OCI-LY1 (cell line): ENCODE data around the gene FANCG.

Source experiments
- H2AFZ ChIP-seq: fragments of 200-600 bp; sonication (generic), shearing (Covaris generic); 2 replicates; pipeline ENCODE4 v1.6.0; 2014; ENCODE audit warnings: antibody characterized with exemption, mild to moderate bottlenecking, low read length
- H3F3A ChIP-seq: fragments of 200-600 bp; sonication (generic), shearing (Covaris generic); 2 replicates; pipeline ENCODE4 v1.6.0; 2014; ENCODE audit warnings: mild to moderate bottlenecking, antibody characterized with exemption, low read length, moderate library complexity; ENCODE audit not compliant: insufficient read depth
- H3K27ac ChIP-seq: fragments of 200-600 bp; sonication (generic); 2 replicates; pipeline ENCODE4 v1.5.1; 2014; ENCODE audit warnings: low read length, mixed run types, mild to moderate bottlenecking, low read depth; ENCODE audit not compliant: poor library complexity, severe bottlenecking
- H3K27me3 ChIP-seq: fragments of 200-600 bp; sonication (generic); 2 replicates; pipeline ENCODE4 v1.6.0; 2014; ENCODE audit warnings: antibody characterized with exemption, mild to moderate bottlenecking, low read length, moderate library complexity; ENCODE audit not compliant: insufficient read depth
- H3K36me3 ChIP-seq: fragments of 200-600 bp; sonication (generic); 2 replicates; pipeline ENCODE4 v1.6.1; 2014; ENCODE audit warnings: mild to moderate bottlenecking, antibody characterized with exemption, low read length, moderate library complexity, mixed read lengths; ENCODE audit not compliant: insufficient read depth
- H3K4me1 ChIP-seq: fragments of 200-600 bp; sonication (generic); 2 replicates; pipeline ENCODE4 v1.5.1; 2014; ENCODE audit warnings: mild to moderate bottlenecking, low read length, moderate library complexity; ENCODE audit not compliant: insufficient read depth, severe bottlenecking
- H3K4me2 ChIP-seq: fragments of 200-600 bp; sonication (generic), shearing (Covaris generic); 2 replicates; pipeline ENCODE4 v1.6.1; 2014; ENCODE audit warnings: low read length
- H3K4me3 ChIP-seq: fragments of 200-600 bp; sonication (generic); 2 replicates; pipeline ENCODE4 v1.5.1; 2014; ENCODE audit warnings: low read length, low read depth, mild to moderate bottlenecking, mixed read lengths; ENCODE audit not compliant: poor library complexity, severe bottlenecking
- H3K79me2 ChIP-seq: fragments of 200-600 bp; shearing (Covaris generic); 2 replicates; pipeline ENCODE4 v1.6.1; 2016; ENCODE audit warnings: mixed run types, low read length, mixed read lengths; ENCODE audit not compliant: insufficient read depth
- H3K9ac ChIP-seq: fragments of 200-600 bp; sonication (generic), shearing (Covaris generic); 2 replicates; pipeline ENCODE4 v1.6.1; 2014; ENCODE audit warnings: mild to moderate bottlenecking, low read length, mixed read lengths
- H3K9me2 ChIP-seq: fragments of 200-600 bp; sonication (generic), shearing (Covaris generic); 2 replicates; pipeline ENCODE4 v1.6.1; 2014; ENCODE audit warnings: low read depth, mild to moderate bottlenecking, low read length, mixed read lengths
- H3K9me3 ChIP-seq: fragments of 200-600 bp; shearing (Covaris generic); 2 replicates; pipeline ENCODE4 v1.6.1; 2014; ENCODE audit warnings: low read length, mixed read lengths
- H4K20me1 ChIP-seq: fragments of 200-600 bp; sonication (generic), shearing (Covaris generic); 2 replicates; pipeline ENCODE4 v1.6.0; 2016; ENCODE audit warnings: mild to moderate bottlenecking, low read length; ENCODE audit not compliant: insufficient read depth
- CTCF ChIP-seq: fragments of 200-600 bp; sonication (generic), shearing (Covaris generic); IDR thresholded peaks from 2 replicates; pipeline ENCODE4 v1.5.1; 2017; ENCODE audit warnings: mild to moderate bottlenecking, antibody characterized with exemption, low read length, moderate library complexity, mixed read lengths
- EZH2 ChIP-seq: fragments of 200-600 bp; sonication (generic), shearing (Covaris generic); IDR thresholded peaks from 2 replicates; pipeline ENCODE4 v1.8.0; 2017; ENCODE audit warnings: borderline replicate concordance, mixed run types, mild to moderate bottlenecking, antibody characterized with exemption, low read length, moderate library complexity, mixed read lengths

FANCG gene

GRCh38 chr9:35028341-35028740, 51.4 kb downstream of the FANCG start:
- Histone ChIP-seq H3K9me3 (no peaks in the 10 kb centered on the region), H3F3A (no peaks in the 10 kb centered on the region), H3K4me3 (no peak overlapping the region), H4K20me1 (no peaks in the 10 kb centered on the region), H3K9ac (no peak overlapping the region), H3K27ac (no peak overlapping the region), H3K79me2 (no peaks in the 10 kb centered on the region), H3K36me3 (no peaks in the 10 kb centered on the region), H3K9me2 (no peaks in the 10 kb centered on the region), H2AFZ (no peak overlapping the region), H3K27me3 (no peaks in the 10 kb centered on the region), H3K4me1 (no peaks in the 10 kb centered on the region), H3K4me2 (no peak overlapping the region)
- TF ChIP-seq CTCF (no peak), EZH2 (no peak)

- Histone ChIP-seq H2AFZ (no peak overlapping the region), H3K36me3 (no peaks in the 10 kb centered on the region), H3K79me2 (no peaks in the 10 kb centered on the region), H3F3A (no peaks in the 10 kb centered on the region), H3K4me2 (no peak overlapping the region), H3K9me3 (no peaks in the 10 kb centered on the region), H3K4me1 (no peaks in the 10 kb centered on the region), H3K27me3 (no peaks in the 10 kb centered on the region), H3K9ac (no peak overlapping the region), H3K27ac (no peak overlapping the region), H3K9me2 (no peaks in the 10 kb centered on the region), H3K4me3 (no peak overlapping the region), H4K20me1 (no peaks in the 10 kb centered on the region)
- TF ChIP-seq EZH2 (no peak), CTCF (no peak)
Observed at GRCh38 chr9:35027860-35028259, 51.9 kb downstream of the FANCG start.

- no peak overlapping the region for H2AFZ ChIP-seq
- H3F3A ChIP-seq: no peaks in the 10 kb centered on the region
- no peak overlapping the region for H3K27ac ChIP-seq
- H3K4me3 ChIP-seq: no peak overlapping the region
- H3K4me1 ChIP-seq: no peaks in the 10 kb centered on the region
- H4K20me1 ChIP-seq: no peaks in the 10 kb centered on the region
- H3K4me2 ChIP-seq: no peak overlapping the region
- H3K27me3 ChIP-seq: no peaks in the 10 kb centered on the region
- H3K9me3 ChIP-seq: no peaks in the 10 kb centered on the region
- TF ChIP-seq CTCF (no peak), EZH2 (no peak)
- H3K9me2 ChIP-seq: no peaks in the 10 kb centered on the region
- no peaks in the 10 kb centered on the region for H3K36me3 ChIP-seq
- H3K9ac ChIP-seq: no peak overlapping the region
- no peaks in the 10 kb centered on the region for H3K79me2 ChIP-seq
Observed at GRCh38 chr9:35027374-35027773, 52.4 kb downstream of the FANCG start.
